ENCODE measurements around the gene THSD4. TPM values are rescaled to one million over a fixed set of nuclear protein-coding genes. Genes with fewer than 3 reads are reported as not detected.
A peak's percentile ranks its signal among the peaks of the same experiment; 100 is the strongest.
"Not testable (repeated sequence)": the region's sequence is repeated elsewhere in the genome, so short reads cannot be mapped to it uniquely, and the experiment has no call there.

THSD4 gene
- total RNA-seq, 1 experiment from 2014 or later, result 29.3 TPM

DNA sequence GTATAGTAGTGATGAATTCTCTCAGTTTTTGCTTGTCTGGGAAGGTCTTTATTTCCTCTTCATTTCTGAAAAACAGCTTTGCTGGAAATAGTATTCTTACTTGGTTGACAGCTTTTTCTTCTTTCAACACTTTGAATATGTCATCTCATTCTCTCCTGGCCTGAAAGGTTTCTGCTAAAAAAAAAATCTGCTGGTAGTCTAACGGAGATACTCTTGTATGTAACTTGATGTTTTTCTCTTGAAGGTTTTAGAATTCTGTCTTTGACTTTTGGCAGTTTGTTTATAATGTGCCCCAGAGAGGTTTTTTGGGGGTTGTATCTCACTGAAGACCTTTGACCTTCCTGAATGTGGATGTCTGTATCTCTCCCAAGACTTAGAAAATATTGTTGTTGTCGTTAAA lies 47.0 kb downstream of the THSD4 start:
- no peak for DNase-seq
- no peaks in the 10 kb centered on the region; the same call in 1 of the 2 replicates for H3F3A ChIP-seq (ENCODE audit: insufficient read depth, low read depth)
- intact Hi-C loops (cut with micrococcal nuclease; ENCODE audit: unreplicated experiment), result no loop called here
- H4K20me1 ChIP-seq (ENCODE audit: insufficient read depth), result no peaks in the 10 kb centered on the region
- H3K79me2 ChIP-seq (ENCODE audit: low read depth), result no peaks in the 10 kb centered on the region
- H3K4me2 ChIP-seq, result no peak overlapping the region
- peaks cover 2% of the 10 kb centered on the region; the same call in 1 of the 2 replicates for H3K9me2 ChIP-seq (ENCODE audit: insufficient read depth)
- BruUV-seq (replicated peaks), result no TSS peak
- no peaks in the 10 kb centered on the region for H3K27me3 ChIP-seq (ENCODE audit: insufficient read depth, low read depth)
- H3K4me3 ChIP-seq, result no peak overlapping the region
- no peak overlapping the region for H3K27ac ChIP-seq
- ChIA-PET POLR2A (ENCODE audit: unreplicated experiment) (no interaction called here), CTCF (no interaction called here)
- peaks cover 2% of the 10 kb centered on the region; the same call in 1 of the 2 replicates for H3K36me3 ChIP-seq (ENCODE audit: low read depth)
- no peak for TF ChIP-seq CTCF (conservative IDR thresholded peaks at IDR 0.05)
- TF ChIP-seq EZH2 (IDR thresholded peaks at IDR 0.05; ENCODE audit: low read depth), result no peak
- H3K4me1 ChIP-seq (replicated peaks; ENCODE audit: insufficient read depth), result no peaks in the 10 kb centered on the region
- H2AFZ ChIP-seq, result no peak overlapping the region
- 0 out of 2 replicates have a peak, but pooled peaks cover 3% of the 10 kb centered on the region for H3K9me3 ChIP-seq (ENCODE audit: insufficient read depth, low read depth)

GRCh38 chr15:71164606-71165005 lies 49.3 kb downstream of the THSD4 start:
- H3K9me3 ChIP-seq (ENCODE audit: insufficient read depth, low read depth); H3K27ac ChIP-seq; H2AFZ ChIP-seq; H3K79me2 ChIP-seq (ENCODE audit: low read depth); H3K9me2 ChIP-seq (ENCODE audit: insufficient read depth); DNase-seq; H3K4me3 ChIP-seq; H4K20me1 ChIP-seq (ENCODE audit: insufficient read depth); CTCF ChIA-PET; H3K4me2 ChIP-seq; H3K4me1 ChIP-seq (replicated peaks; ENCODE audit: insufficient read depth); H3K27me3 ChIP-seq (ENCODE audit: insufficient read depth, low read depth); intact Hi-C loops (cut with micrococcal nuclease; ENCODE audit: unreplicated experiment); H3F3A ChIP-seq (ENCODE audit: insufficient read depth, low read depth); POLR2A ChIA-PET (ENCODE audit: unreplicated experiment): not testable (repeated sequence)
- H3K36me3 ChIP-seq (ENCODE audit: low read depth), result peaks cover 15% of the 10 kb centered on the region
- TSS peak; percentile 100 for BruUV-seq (replicated peaks)

DNA sequence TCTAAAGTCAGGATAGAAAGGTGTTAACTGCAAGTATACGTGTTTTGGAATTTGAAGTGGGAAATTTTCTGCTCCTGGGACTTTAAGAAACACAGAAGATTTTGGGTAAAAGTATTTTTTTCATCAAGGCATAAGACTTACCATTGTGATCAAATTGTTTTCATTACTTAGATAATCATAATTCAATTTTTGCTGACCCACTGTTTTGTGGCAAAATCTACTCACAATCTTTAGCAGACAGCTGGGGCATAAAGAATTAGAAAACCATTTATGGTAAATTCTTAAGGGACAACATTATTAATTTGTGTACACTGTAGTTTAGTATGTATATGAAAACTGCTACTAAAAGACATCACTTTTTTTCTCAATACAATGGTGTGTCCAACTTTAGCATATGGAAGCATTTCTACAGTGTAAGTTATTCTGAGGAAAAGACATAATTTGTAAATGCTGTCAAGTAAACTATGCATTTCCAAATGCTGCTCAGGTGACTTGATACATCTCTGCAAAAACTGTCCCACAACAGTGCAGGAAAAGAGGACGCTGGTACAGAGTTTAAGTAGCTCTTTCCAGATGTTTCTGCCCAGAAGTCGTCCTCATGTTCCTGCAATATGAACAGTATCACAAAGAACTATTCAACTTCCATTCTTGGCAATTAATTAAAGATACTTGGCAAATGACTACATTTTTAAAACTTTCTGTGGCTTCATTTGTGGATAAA lies 52.3 kb downstream of the THSD4 start:
- H3K79me2 ChIP-seq (ENCODE audit: low read depth), result no peaks in the 10 kb centered on the region
- no peaks in the 10 kb centered on the region for H3K9me2 ChIP-seq (ENCODE audit: insufficient read depth)
- H4K20me1 ChIP-seq (ENCODE audit: insufficient read depth), result no peaks in the 10 kb centered on the region
- TF ChIP-seq EZH2 (IDR thresholded peaks at IDR 0.05; ENCODE audit: low read depth), result no peak
- DNase-seq, result no peak
- intact Hi-C loops (cut with micrococcal nuclease; ENCODE audit: unreplicated experiment), result no loop called here
- H3K4me3 ChIP-seq, result no peak overlapping the region
- no peak overlapping the region for H2AFZ ChIP-seq
- H3K36me3 ChIP-seq (ENCODE audit: low read depth), result peaks cover 24% of the 10 kb centered on the region
- no peak overlapping the region for H3K4me2 ChIP-seq
- no TSS peak for BruUV-seq (replicated peaks)
- H3K27me3 ChIP-seq (ENCODE audit: insufficient read depth, low read depth), result no peaks in the 10 kb centered on the region
- no peak overlapping the region for H3K27ac ChIP-seq
- ChIA-PET CTCF (interaction anchor here (0.6 kb wide), 1 partner anchor 357 kb away, joined by 6 read pairs; no protein-coding TSS in a partner anchor), POLR2A (ENCODE audit: unreplicated experiment) (interaction anchor here (0.7 kb wide), 2 partner anchors 102 to 1376 kb away, joined by 3 to 4 read pairs; no protein-coding TSS in a partner anchor)
- H3K9me3 ChIP-seq (ENCODE audit: insufficient read depth, low read depth), result peaks cover 12% of the 10 kb centered on the region
- H3K4me1 ChIP-seq (replicated peaks; ENCODE audit: insufficient read depth), result no peaks in the 10 kb centered on the region
- no peaks in the 10 kb centered on the region for H3F3A ChIP-seq (ENCODE audit: insufficient read depth, low read depth)

DNA sequence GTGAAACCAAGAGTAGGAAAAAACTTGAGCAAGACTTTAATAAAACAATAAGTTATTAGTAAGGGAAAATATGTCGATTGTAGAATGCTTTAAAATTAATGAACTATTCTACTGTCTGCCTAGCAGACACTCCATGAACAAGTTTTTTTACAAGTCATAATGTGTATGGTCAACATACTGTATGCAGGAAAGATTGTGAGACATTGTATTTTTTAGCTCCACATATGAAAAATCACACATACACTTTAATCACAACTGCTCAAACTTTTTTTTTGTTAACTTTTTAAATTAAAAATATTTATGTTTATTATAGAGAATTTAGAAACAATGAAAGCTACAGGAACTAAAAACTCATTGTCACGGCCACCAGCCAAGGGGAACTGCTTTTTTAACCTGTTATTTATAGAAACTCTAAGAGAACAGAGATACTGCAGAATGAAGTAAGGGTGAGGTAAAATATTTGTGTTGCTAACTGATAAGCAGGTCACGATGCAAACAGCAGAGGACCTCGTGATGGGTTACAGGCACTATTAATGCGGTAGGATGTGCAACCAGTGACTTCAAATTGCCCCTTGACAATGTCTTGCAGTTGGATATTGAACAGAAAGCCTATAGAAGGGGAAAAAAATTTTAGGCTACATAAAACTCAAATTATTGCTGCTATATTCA lies 53.0 kb downstream of the THSD4 start:
- H3K36me3 ChIP-seq (ENCODE audit: low read depth), result peaks cover 24% of the 10 kb centered on the region; the same call in 1 of the 2 replicates
- no peaks in the 10 kb centered on the region for H3K27me3 ChIP-seq (ENCODE audit: insufficient read depth, low read depth)
- H3K4me1 ChIP-seq (replicated peaks; ENCODE audit: insufficient read depth), result no peaks in the 10 kb centered on the region
- TF ChIP-seq EZH2 (IDR thresholded peaks at IDR 0.05; ENCODE audit: low read depth) (no peak), CTCF (conservative IDR thresholded peaks at IDR 0.05) (no peak)
- no peak overlapping the region for H2AFZ ChIP-seq
- no peak overlapping the region for H3K4me2 ChIP-seq
- H3K4me3 ChIP-seq, result no peak overlapping the region
- no peaks in the 10 kb centered on the region for H4K20me1 ChIP-seq (ENCODE audit: insufficient read depth)
- H3K27ac ChIP-seq, result no peak overlapping the region
- H3K79me2 ChIP-seq (ENCODE audit: low read depth), result no peaks in the 10 kb centered on the region
- no peak for DNase-seq
- no peaks in the 10 kb centered on the region for H3K9me2 ChIP-seq (ENCODE audit: insufficient read depth)
- H3F3A ChIP-seq (ENCODE audit: insufficient read depth, low read depth), result no peaks in the 10 kb centered on the region
- peaks cover 10% of the 10 kb centered on the region for H3K9me3 ChIP-seq (ENCODE audit: insufficient read depth, low read depth)
- no TSS peak for BruUV-seq (replicated peaks)
- ChIA-PET CTCF (no interaction called here), POLR2A (ENCODE audit: unreplicated experiment) (interaction anchor here (0.7 kb wide), 1 partner anchor 103 kb away, joined by 3 read pairs; no protein-coding TSS in a partner anchor)
- intact Hi-C loops (cut with micrococcal nuclease; ENCODE audit: unreplicated experiment), result no loop called here
